Skeletal muscle satellite cell (primary cell): Measurements from ENCODE around the gene TMEM120B.
A peak's percentile ranks its signal among the peaks of the same experiment; 100 is the strongest.

Experiments
- H3K27me3 ChIP-seq: 2 replicates; pipeline ENCODE4 v1.7.0; 2013; ENCODE audit warnings: low read length; ENCODE audit not compliant: control insufficient read depth, insufficient read depth
- H3K36me3 ChIP-seq: 2 replicates; pipeline ENCODE4 v1.7.0; 2013; ENCODE audit warnings: mild to moderate bottlenecking, control low read depth, low read length; ENCODE audit not compliant: insufficient read depth
- H3K4me1 ChIP-seq: 2 replicates; pipeline ENCODE4 v1.7.0; 2013; ENCODE audit warnings: low read length; ENCODE audit not compliant: control insufficient read depth, insufficient read depth
- H3K4me2 ChIP-seq: 2 replicates; pipeline ENCODE4 v1.7.0; 2013; ENCODE audit warnings: mild to moderate bottlenecking, low read length
- H3K4me3 ChIP-seq: 2 replicates; pipeline ENCODE4 v1.7.0; 2013; ENCODE audit warnings: low read length
- H3K9ac ChIP-seq: 2 replicates; pipeline ENCODE4 v1.7.0; 2013; ENCODE audit warnings: mild to moderate bottlenecking, low read depth, low read length, moderate library complexity
- H3K9me3 ChIP-seq: replicated peaks from 2 replicates; pipeline ENCODE4 v1.7.0; 2013; ENCODE audit warnings: mild to moderate bottlenecking, control low read depth, low read length

TMEM120B gene

GRCh38 chr12:121767525-121768016, 55.0 kb downstream of the TMEM120B start:
- no peak overlapping the region for H3K9ac ChIP-seq
- H3K4me1 ChIP-seq, result peaks cover 30% of the 10 kb centered on the region
- H3K9me3 ChIP-seq, result no peaks in the 10 kb centered on the region
- no peak overlapping the region for H3K4me3 ChIP-seq
- peaks cover 11% of the 10 kb centered on the region for H3K36me3 ChIP-seq
- peak overlapping the region; percentile 54 for H3K4me2 ChIP-seq
- H3K27me3 ChIP-seq, result no peaks in the 10 kb centered on the region

GRCh38 chr12:121769297-121769830, 56.8 kb downstream of the TMEM120B start:
- H3K9me3 ChIP-seq, result no peaks in the 10 kb centered on the region
- no peaks in the 10 kb centered on the region for H3K27me3 ChIP-seq
- H3K36me3 ChIP-seq, result peaks cover 5% of the 10 kb centered on the region
- no peak overlapping the region for H3K4me2 ChIP-seq
- H3K4me1 ChIP-seq, result peaks cover 38% of the 10 kb centered on the region
- no peak overlapping the region for H3K9ac ChIP-seq
- H3K4me3 ChIP-seq, result no peak overlapping the region

DNA sequence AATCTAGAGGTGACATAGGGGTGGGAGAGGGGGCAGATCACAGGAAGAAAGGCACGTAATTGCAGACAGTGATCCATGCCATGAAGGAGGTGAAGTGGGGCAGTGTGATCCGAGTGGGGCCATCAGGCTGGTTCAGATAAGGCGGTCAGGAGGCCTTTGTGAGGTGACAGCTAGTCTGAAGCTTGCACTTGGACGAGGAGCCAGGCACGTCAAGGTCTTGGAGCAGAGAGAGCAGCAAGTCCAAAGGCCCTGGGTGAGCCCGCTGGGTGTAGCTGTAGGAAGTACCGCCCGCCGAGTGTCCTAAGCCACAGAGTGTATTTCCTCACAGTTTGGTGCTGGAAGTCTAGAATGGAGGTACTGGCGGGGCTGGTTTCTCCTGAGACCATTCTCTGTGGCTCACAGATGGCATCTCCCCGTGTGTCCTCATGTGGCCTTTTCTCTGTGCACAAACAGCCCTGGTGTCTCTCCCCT, 57.3 kb downstream of the TMEM120B start:
- H3K27me3 ChIP-seq, result no peaks in the 10 kb centered on the region
- H3K4me2 ChIP-seq, result no peak overlapping the region
- H3K9ac ChIP-seq, result no peak overlapping the region
- no peak overlapping the region for H3K4me3 ChIP-seq
- H3K9me3 ChIP-seq, result no peaks in the 10 kb centered on the region
- H3K4me1 ChIP-seq, result peaks cover 38% of the 10 kb centered on the region
- H3K36me3 ChIP-seq, result peaks cover 5% of the 10 kb centered on the region

- Histone ChIP-seq H3K36me3 (peaks cover 5% of the 10 kb centered on the region), H3K27me3 (no peaks in the 10 kb centered on the region), H3K9ac (no peak overlapping the region), H3K4me3 (no peak overlapping the region), H3K4me2 (no peak overlapping the region), H3K9me3 (no peaks in the 10 kb centered on the region), H3K4me1 (peaks cover 36% of the 10 kb centered on the region)
Measured at GRCh38 chr12:121770388-121770787, 57.8 kb downstream of the TMEM120B start.

GRCh38 chr12:121770813-121771625, 58.5 kb downstream of the TMEM120B start:
- H3K9me3 ChIP-seq, result no peaks in the 10 kb centered on the region
- H3K27me3 ChIP-seq, result no peaks in the 10 kb centered on the region
- peaks cover 4% of the 10 kb centered on the region for H3K36me3 ChIP-seq
- H3K4me3 ChIP-seq, result no peak overlapping the region
- H3K9ac ChIP-seq, result no peak overlapping the region
- peaks cover 29% of the 10 kb centered on the region for H3K4me1 ChIP-seq
- no peak overlapping the region for H3K4me2 ChIP-seq

DNA sequence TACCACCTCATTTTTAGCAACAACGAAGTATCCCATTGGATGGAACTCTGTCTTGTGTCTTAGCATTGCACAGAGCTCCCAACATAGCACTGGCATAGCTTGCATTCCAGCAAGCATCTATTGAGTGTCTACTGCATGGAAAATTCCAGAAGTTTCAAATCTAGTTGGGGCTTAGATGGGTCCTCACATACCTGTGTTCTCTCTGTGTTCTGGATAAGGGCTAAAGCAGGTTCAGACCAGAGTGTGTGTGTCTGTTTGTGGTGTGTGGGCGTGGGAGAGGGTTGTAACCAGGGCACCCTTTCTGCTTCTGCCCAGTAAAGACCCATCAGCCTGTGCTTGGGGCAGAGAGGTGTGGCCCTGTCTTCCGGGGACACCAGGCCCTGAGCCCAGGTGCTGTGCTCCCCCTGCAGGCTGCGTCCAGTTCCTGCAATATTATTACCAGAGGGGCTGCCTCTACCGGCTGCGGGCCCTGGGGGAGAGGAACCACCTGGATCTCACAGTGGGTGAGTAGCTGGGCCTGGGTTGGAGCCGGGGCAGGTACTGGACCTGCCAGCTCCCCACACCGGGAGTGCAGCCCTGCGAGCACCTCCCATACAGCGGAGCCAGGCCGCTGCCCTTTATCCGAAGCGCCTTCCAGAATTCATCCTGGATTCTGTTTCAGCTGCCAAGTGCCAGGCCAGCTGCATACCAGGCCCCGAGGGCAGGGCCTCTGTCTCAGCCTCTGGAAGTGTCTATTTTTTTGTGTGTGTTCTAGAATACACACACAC, 60.6 kb downstream of the TMEM120B start:
- Histone ChIP-seq H3K4me2 (no peak overlapping the region), H3K36me3 (no peaks in the 10 kb centered on the region), H3K4me1 (peaks cover 10% of the 10 kb centered on the region), H3K27me3 (no peaks in the 10 kb centered on the region), H3K4me3 (no peak overlapping the region), H3K9me3 (no peaks in the 10 kb centered on the region), H3K9ac (no peak overlapping the region)

- Histone ChIP-seq H3K4me2 (no peak overlapping the region), H3K9ac (no peak overlapping the region), H3K4me1 (peaks cover 7% of the 10 kb centered on the region), H3K36me3 (no peaks in the 10 kb centered on the region), H3K27me3 (no peaks in the 10 kb centered on the region), H3K4me3 (no peak overlapping the region), H3K9me3 (no peaks in the 10 kb centered on the region)
Measured at GRCh38 chr12:121774968-121775474, 62.5 kb downstream of the TMEM120B start.

GRCh38 chr12:121775501-121775900, 62.9 kb downstream of the TMEM120B start:
- peaks cover 7% of the 10 kb centered on the region for H3K4me1 ChIP-seq
- no peaks in the 10 kb centered on the region for H3K27me3 ChIP-seq
- H3K36me3 ChIP-seq, result peaks cover 2% of the 10 kb centered on the region
- no peak overlapping the region for H3K4me3 ChIP-seq
- H3K9me3 ChIP-seq, result no peaks in the 10 kb centered on the region
- H3K9ac ChIP-seq, result no peak overlapping the region
- no peak overlapping the region for H3K4me2 ChIP-seq

DNA sequence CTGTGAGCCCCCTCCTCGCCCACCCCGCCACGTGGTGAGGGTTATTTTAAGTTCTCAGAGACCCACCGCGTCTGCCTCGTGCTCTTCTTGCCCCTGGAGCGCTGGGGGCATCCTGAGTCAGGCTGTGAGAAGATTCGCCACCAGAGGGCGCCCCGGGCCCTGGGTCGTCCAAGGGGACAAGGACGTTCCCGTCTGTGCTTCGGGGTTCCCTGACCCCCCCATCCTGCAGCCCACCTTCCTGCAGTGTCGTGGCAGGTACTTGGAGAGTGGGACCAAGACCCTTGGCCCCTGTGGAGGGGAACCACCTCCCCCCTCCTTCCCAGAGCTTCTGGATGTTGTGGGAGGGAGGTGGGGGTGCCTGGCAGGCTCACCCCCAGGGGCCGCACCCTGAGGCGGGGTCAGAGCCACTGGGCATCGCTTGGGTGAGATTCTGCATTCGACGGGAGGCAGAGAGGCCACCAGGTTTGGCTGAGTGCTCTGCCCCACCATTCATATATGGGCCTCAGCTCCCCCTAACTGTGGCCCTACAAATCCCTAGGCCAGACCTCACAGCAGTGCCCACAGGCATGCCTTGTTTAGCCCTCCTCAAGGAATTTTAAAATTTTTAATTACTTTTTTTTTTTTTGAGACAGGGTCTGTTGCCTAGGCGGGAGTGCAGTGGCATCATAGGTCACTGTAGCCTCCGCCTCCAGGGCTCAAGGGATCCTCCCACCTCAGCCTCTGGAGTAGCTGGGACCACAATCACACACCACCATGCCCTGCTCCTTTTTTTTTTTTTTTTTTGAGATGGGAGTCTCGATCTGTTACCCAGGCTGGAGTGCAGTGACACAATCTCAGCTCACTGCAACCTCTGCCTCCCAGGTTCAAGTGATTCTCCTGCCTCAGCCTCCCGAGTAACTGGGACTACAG, 63.9 kb downstream of the TMEM120B start:
- Histone ChIP-seq H3K4me3 (no peak overlapping the region), H3K9ac (no peak overlapping the region), H3K4me2 (no peak overlapping the region), H3K4me1 (peaks cover 10% of the 10 kb centered on the region), H3K9me3 (no peaks in the 10 kb centered on the region), H3K27me3 (no peaks in the 10 kb centered on the region), H3K36me3 (peaks cover 6% of the 10 kb centered on the region)

GRCh38 chr12:121778567-121779421, 66.2 kb downstream of the TMEM120B start:
- H3K9ac ChIP-seq, result no peak overlapping the region
- peaks cover 6% of the 10 kb centered on the region for H3K36me3 ChIP-seq
- H3K27me3 ChIP-seq, result no peaks in the 10 kb centered on the region
- H3K4me2 ChIP-seq, result no peak overlapping the region
- H3K9me3 ChIP-seq, result no peaks in the 10 kb centered on the region
- no peak overlapping the region for H3K4me3 ChIP-seq
- H3K4me1 ChIP-seq, result peaks cover 16% of the 10 kb centered on the region
